GM23338 (cell line): ENCODE results near the gene BICDL1. TPM values are rescaled to one million over a fixed set of nuclear protein-coding genes. Genes with fewer than 3 reads are reported as not detected.

ENCODE experiments used
- ATAC-seq: fragments of 200-7000 bp; cut with Tn5 transposase; 3 replicates; pipeline ENCODE4 v1.9.1; 2020
- DNase-seq: peaks from one replicate; pipeline ENCODE4 v3.0.0-alpha.2; 2015; ENCODE audit warnings: low spot score
- H2AFZ ChIP-seq: fragments of 200-600 bp; sonication (generic); 2 replicates; pipeline ENCODE4 v1.8.0; 2016; ENCODE audit warnings: antibody characterized with exemption, mild to moderate bottlenecking, moderate library complexity
- H3F3A ChIP-seq: fragments of 200-600 bp; sonication (generic); replicated peaks from 2 replicates; pipeline ENCODE4 v1.8.0; 2017; ENCODE audit warnings: antibody characterized with exemption, mixed run types, low read depth
- H3K27ac ChIP-seq: fragments of 200-600 bp; sonication (generic); 2 replicates; pipeline ENCODE4 v1.6.1; 2016; ENCODE audit warnings: low read depth
- H3K27me3 ChIP-seq: fragments of 200-600 bp; sonication (generic); 2 replicates; pipeline ENCODE4 v1.8.0; 2016; ENCODE audit warnings: mild to moderate bottlenecking, mixed run types, moderate library complexity; ENCODE audit not compliant: insufficient read depth
- H3K36me3 ChIP-seq: fragments of 200-600 bp; sonication (generic); 2 replicates; pipeline ENCODE4 v1.8.0; 2016; ENCODE audit warnings: mild to moderate bottlenecking; ENCODE audit not compliant: insufficient read depth
- H3K4me1 ChIP-seq: fragments of 200-600 bp; sonication (generic); 2 replicates; pipeline ENCODE4 v1.8.0; 2016; ENCODE audit warnings: mild to moderate bottlenecking, moderate library complexity; ENCODE audit not compliant: insufficient read depth
- H3K4me2 ChIP-seq: fragments of 200-600 bp; sonication (generic); 2 replicates; pipeline ENCODE4 v1.7.1; 2017; ENCODE audit warnings: mixed run types
- H3K4me3 ChIP-seq: fragments of 200-600 bp; sonication (generic); 2 replicates; pipeline ENCODE4 v1.6.1; 2016; ENCODE audit warnings: mixed run types
- H3K79me2 ChIP-seq: fragments of 200-600 bp; sonication (generic); replicated peaks from 2 replicates; pipeline ENCODE4 v1.8.0; 2017; ENCODE audit warnings: mild to moderate bottlenecking; ENCODE audit not compliant: insufficient read depth
- H3K9me2 ChIP-seq: fragments of 200-600 bp; sonication (generic); 2 replicates; pipeline ENCODE4 v1.8.0; 2017; ENCODE audit not compliant: insufficient read depth
- H4K20me1 ChIP-seq: fragments of 200-600 bp; sonication (generic); replicated peaks from 2 replicates; pipeline ENCODE4 v1.8.0; 2017; ENCODE audit warnings: mild to moderate bottlenecking; ENCODE audit not compliant: insufficient read depth
- H3K27ac Mint-ChIP-seq: 2 replicates; pipeline ENCODE4 v1.8.0; 2020; ENCODE audit warnings: inconsistent platforms, mild to moderate bottlenecking, moderate library complexity, mixed read lengths
- H3K27me3 Mint-ChIP-seq: 3 replicates; pipeline ENCODE4 v1.8.0; 2022; ENCODE audit warnings: low read depth, mild to moderate bottlenecking, moderate library complexity, mixed read lengths, inconsistent platforms; ENCODE audit not compliant: insufficient read depth, poor library complexity
- H3K36me3 Mint-ChIP-seq: 3 replicates; pipeline ENCODE4 v1.8.0; 2021; ENCODE audit warnings: low read depth, mild to moderate bottlenecking, inconsistent platforms, moderate library complexity, mixed read lengths
- H3K4me1 Mint-ChIP-seq: 3 replicates; pipeline ENCODE4 v1.8.0; 2020; ENCODE audit warnings: mild to moderate bottlenecking, inconsistent platforms, mixed read lengths
- H3K4me3 Mint-ChIP-seq: 3 replicates; pipeline ENCODE4 v1.8.0; 2021; ENCODE audit warnings: moderate library complexity, mild to moderate bottlenecking, inconsistent platforms, mixed read lengths
- H3K9me3 Mint-ChIP-seq: 3 replicates; pipeline ENCODE4 v1.8.0; 2020; ENCODE audit warnings: moderate library complexity, mild to moderate bottlenecking, inconsistent platforms, mixed read lengths
- CREB1 ChIP-seq: fragments of 250-450 bp; sonication (Bioruptor Pico); IDR thresholded peaks from 2 replicates; pipeline ENCODE4 v1.5.0; 2020; ENCODE audit warnings: low read depth, mild to moderate bottlenecking, moderate library complexity
- ETS1 ChIP-seq: IDR thresholded peaks from 2 replicates; pipeline ENCODE4 v1.6.1; 2016; ENCODE audit warnings: antibody characterized with exemption
- EZH2 ChIP-seq: fragments of 200-600 bp; sonication (generic); IDR thresholded peaks from one replicate; pipeline ENCODE4 v1.8.0; 2017; ENCODE audit warnings: antibody characterized with exemption, mild to moderate bottlenecking, low read depth; ENCODE audit not compliant: unreplicated experiment
- NANOG ChIP-seq: IDR thresholded peaks from 2 replicates; pipeline ENCODE4 v1.6.1; 2016; ENCODE audit warnings: antibody characterized with exemption, borderline replicate concordance
- POLR2AphosphoS5 ChIP-seq: IDR thresholded peaks from 2 replicates; pipeline ENCODE4 v1.6.1; 2016; ENCODE audit warnings: antibody characterized with exemption, low read depth
- REST ChIP-seq: IDR thresholded peaks from one replicate; pipeline ENCODE4 v1.6.1; 2018; ENCODE audit warnings: antibody characterized with exemption; ENCODE audit not compliant: unreplicated experiment
- STAT1 ChIP-seq: IDR thresholded peaks from one replicate; pipeline ENCODE4 v1.6.1; 2016; ENCODE audit warnings: antibody characterized with exemption; ENCODE audit not compliant: unreplicated experiment
- ZNF114 ChIP-seq: fragments of 250-450 bp; sonication (Bioruptor Pico); IDR thresholded peaks from 2 replicates; pipeline ENCODE4 v1.5.0; 2020; ENCODE audit warnings: mild to moderate bottlenecking, moderate library complexity
- ZNF331 ChIP-seq: fragments of 250-450 bp; sonication (Bioruptor Pico); IDR thresholded peaks from 2 replicates; pipeline ENCODE4 v1.5.0; 2020; ENCODE audit warnings: low read depth, mild to moderate bottlenecking, moderate library complexity
- ZNF462 ChIP-seq: fragments of 250-450 bp; sonication (Bioruptor Pico); IDR thresholded peaks from 2 replicates; pipeline ENCODE4 v1.5.0; 2020; ENCODE audit warnings: mild to moderate bottlenecking, moderate library complexity
- polyA plus RNA-seq: library from polyadenylated mRNA; unstranded; fragments of >200 nt; fragmentation: Nextera tagmentation; extraction: Ambion mirVana; gene quantifications from 2 replicates; pipeline ENCODE4 v1.2.1, GENCODE V29; 2016
- total RNA-seq: library from RNA; depleted of rRNA; stranded (reverse); fragments of >200 nt; shearing (Covaris generic); gene quantifications from 2 replicates; pipeline ENCODE4 v1.2.3, GENCODE V29; 2014
- TF ChIP-seq, protein P1 (sequence below), 2 experiments: fragments of 200-600 bp in 1 of 2; sonication (generic) in 1 of 2; conservative IDR thresholded peaks; 2 replicates each; pipeline versions ENCODE4 v1.5.1 to v1.6.1; 2016 to 2017; ENCODE audit warnings: antibody characterized with exemption in 2 of 2, low read depth in 2 of 2, mild to moderate bottlenecking in 2 of 2, moderate library complexity in 1 of 2

The BICDL1 gene
- total and polyA plus RNA-seq, 2 experiments from 2014 or later: 14.0 to 25.7 TPM

DNA sequence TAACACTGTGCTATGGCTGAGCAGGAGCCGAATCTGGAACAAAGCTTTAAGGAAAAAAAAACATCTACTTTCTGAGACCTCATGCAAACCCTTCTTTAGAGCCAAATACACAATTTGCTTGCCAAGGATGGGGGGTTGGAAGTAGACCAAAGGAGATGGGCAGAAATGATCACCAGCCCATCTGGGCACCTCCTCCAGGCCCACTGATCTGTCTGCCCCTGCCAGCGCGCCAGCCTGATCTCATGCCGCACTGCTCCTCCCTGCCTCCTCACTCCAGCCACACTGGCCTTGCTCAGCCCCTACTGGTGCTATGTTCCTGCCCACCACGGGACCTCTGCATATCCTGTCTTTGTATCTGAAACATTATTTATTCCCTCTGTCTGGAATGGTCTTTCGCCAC lies 152.3 kb downstream of the BICDL1 start:
- Mint-ChIP-seq H3K4me3 (no peak overlapping the region), H3K4me1 (no peaks in the 10 kb centered on the region), H3K27me3 (peaks cover 8% of the 10 kb centered on the region), H3K36me3 (peaks cover 96% of the 10 kb centered on the region), H3K27ac (no peak overlapping the region), H3K9me3 (no peaks in the 10 kb centered on the region)
- Histone ChIP-seq H3K9me2 (no peaks in the 10 kb centered on the region), H3K36me3 (peaks cover 72% of the 10 kb centered on the region), H3K79me2 (no peaks in the 10 kb centered on the region), H3K27ac (no peak overlapping the region), H4K20me1 (peaks cover 5% of the 10 kb centered on the region), H2AFZ (no peak overlapping the region), H3K4me2 (no peak overlapping the region), H3F3A (peaks cover under 1% of the 10 kb centered on the region; the same call in 1 of the 2 replicates), H3K27me3 (no peaks in the 10 kb centered on the region), H3K4me3 (no peak overlapping the region), H3K4me1 (no peaks in the 10 kb centered on the region)
- DNase-seq (no peak), ATAC-seq (no peak)
- TF ChIP-seq CREB1 (CRISPR knock-in tag) (no peak), REST (no peak), ZNF462 (CRISPR knock-in tag) (no peak), ZNF114 (CRISPR knock-in tag) (no peak), POLR2AphosphoS5 (no peak), STAT1 (no peak), ETS1 (no peak), NANOG (no peak), ZNF331 (no peak), EZH2 (no peak)
- TF ChIP-seq, protein P1, sequence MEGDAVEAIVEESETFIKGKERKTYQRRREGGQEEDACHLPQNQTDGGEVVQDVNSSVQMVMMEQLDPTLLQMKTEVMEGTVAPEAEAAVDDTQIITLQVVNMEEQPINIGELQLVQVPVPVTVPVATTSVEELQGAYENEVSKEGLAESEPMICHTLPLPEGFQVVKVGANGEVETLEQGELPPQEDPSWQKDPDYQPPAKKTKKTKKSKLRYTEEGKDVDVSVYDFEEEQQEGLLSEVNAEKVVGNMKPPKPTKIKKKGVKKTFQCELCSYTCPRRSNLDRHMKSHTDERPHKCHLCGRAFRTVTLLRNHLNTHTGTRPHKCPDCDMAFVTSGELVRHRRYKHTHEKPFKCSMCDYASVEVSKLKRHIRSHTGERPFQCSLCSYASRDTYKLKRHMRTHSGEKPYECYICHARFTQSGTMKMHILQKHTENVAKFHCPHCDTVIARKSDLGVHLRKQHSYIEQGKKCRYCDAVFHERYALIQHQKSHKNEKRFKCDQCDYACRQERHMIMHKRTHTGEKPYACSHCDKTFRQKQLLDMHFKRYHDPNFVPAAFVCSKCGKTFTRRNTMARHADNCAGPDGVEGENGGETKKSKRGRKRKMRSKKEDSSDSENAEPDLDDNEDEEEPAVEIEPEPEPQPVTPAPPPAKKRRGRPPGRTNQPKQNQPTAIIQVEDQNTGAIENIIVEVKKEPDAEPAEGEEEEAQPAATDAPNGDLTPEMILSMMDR (conservative IDR thresholded peaks at IDR 0.05; ENCODE audit: low read depth in 2 of 2): no peak
